Measurements from ENCODE around the gene SCEL. TPM values are rescaled to one million over a fixed set of nuclear protein-coding genes. Genes with fewer than 3 reads are reported as not detected.
"Not testable (repeated sequence)": the region's sequence is repeated elsewhere in the genome, so short reads cannot be mapped to it uniquely, and the experiment has no call there.

SCEL gene
- polyA plus RNA-seq, 1 donor: not detected

- DNase-seq (ENCODE audit: low read depth): not testable (repeated sequence)
Observed at GRCh38 chr13:77662831-77663230, 127.3 kb downstream of the SCEL start.

GRCh38 chr13:77674852-77675251, 139.3 kb downstream of the SCEL start:
- no peak for DNase-seq (ENCODE audit: low read depth)

- DNase-seq (ENCODE audit: low read depth): no peak
Observed at GRCh38 chr13:77678691-77679235, 143.3 kb downstream of the SCEL start.

GRCh38 chr13:77687799-77688198, 152.3 kb downstream of the SCEL start:
- DNase-seq (ENCODE audit: low read depth): no peak

- DNase-seq (ENCODE audit: low read depth): no peak
Observed at GRCh38 chr13:77691871-77692270, 156.4 kb downstream of the SCEL start.

GRCh38 chr13:77692746-77693448, 157.4 kb downstream of the SCEL start:
- no peak for DNase-seq (ENCODE audit: low read depth)

GRCh38 chr13:77693449-77693940, 158.0 kb downstream of the SCEL start:
- DNase-seq (ENCODE audit: low read depth): no peak

Other genes with a start within 250 kb of the SCEL start
- gene MYCBP2, start 208.6 kb upstream of the SCEL start, polyA plus RNA-seq (ENCODE audit: insufficient read length): 52.7 TPM
- gene SLAIN1, start 162.0 kb downstream of the SCEL start, polyA plus RNA-seq (ENCODE audit: insufficient read length): 5.5 TPM